H1 (cell line): ENCODE results near the gene USP37. TPM values are rescaled to one million over a fixed set of nuclear protein-coding genes. Genes with fewer than 3 reads are reported as not detected.
A peak's percentile ranks its signal among the peaks of the same experiment; 100 is the strongest.

Experiments used
- polyA plus RNA-seq, 7 experiments: library from polyadenylated mRNA; depleted of rRNA in 3 of 7; stranded (reverse) in 5 of 7; unstranded in 2 of 7; fragments of >200 nt in 5 of 7; fragments of 200-250 nt in 2 of 7; gene quantifications; 1 replicate in 5 of 7; 2 replicates in 1 of 7; 4 replicates in 1 of 7; pipeline versions ENCODE4 v1.2.1 to v1.2.3, GENCODE V29; 2011 to 2013; ENCODE audit warnings: missing spikeins in 2 of 7, mixed read lengths in 2 of 7
- total RNA-seq: library from RNA; stranded (reverse); fragmentation: NEBNext Ultra II Directional; extraction: Animal tissue kit (Norgen Biotek cat#: 25700); gene quantifications from 2 replicates; pipeline ENCODE4 v1.2.1, GENCODE V29; 2021
- TF ChIP-seq, protein P1 (sequence below): fragments of 300-600 bp; sonication (generic); IDR thresholded peaks from 2 replicates; pipeline ENCODE4 v1.7.1; 2012; ENCODE audit warnings: low read length, moderate library complexity, mild to moderate bottlenecking, inconsistent platforms; ENCODE audit not compliant: insufficient replicate concordance

USP37 gene
- total and polyA plus RNA-seq, 2 of the 8 experiments (the other 6 are each of a cell fraction or from before 2014, with no cell fraction given): 3.8 to 29.1 TPM

DNA sequence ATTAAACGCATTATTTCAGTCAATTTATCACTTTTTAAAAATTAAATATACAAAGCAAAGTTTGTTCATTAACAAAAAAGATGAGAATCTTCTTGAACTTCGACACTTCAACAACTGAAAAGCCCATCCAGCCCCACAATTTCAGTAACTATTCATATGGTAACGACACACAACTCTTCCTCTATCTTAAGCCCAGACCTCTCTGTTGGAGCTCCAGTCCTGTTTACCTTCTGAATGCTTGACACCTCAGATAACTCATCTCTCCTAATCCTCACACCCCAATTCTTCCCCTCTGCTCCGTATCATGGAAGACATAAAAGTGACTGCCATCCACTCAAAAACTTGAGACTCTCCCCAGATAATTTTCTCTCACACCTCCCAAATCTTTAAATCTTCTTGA lies 12.6 kb downstream of the USP37 start (continued):
- TF ChIP-seq, protein P1, sequence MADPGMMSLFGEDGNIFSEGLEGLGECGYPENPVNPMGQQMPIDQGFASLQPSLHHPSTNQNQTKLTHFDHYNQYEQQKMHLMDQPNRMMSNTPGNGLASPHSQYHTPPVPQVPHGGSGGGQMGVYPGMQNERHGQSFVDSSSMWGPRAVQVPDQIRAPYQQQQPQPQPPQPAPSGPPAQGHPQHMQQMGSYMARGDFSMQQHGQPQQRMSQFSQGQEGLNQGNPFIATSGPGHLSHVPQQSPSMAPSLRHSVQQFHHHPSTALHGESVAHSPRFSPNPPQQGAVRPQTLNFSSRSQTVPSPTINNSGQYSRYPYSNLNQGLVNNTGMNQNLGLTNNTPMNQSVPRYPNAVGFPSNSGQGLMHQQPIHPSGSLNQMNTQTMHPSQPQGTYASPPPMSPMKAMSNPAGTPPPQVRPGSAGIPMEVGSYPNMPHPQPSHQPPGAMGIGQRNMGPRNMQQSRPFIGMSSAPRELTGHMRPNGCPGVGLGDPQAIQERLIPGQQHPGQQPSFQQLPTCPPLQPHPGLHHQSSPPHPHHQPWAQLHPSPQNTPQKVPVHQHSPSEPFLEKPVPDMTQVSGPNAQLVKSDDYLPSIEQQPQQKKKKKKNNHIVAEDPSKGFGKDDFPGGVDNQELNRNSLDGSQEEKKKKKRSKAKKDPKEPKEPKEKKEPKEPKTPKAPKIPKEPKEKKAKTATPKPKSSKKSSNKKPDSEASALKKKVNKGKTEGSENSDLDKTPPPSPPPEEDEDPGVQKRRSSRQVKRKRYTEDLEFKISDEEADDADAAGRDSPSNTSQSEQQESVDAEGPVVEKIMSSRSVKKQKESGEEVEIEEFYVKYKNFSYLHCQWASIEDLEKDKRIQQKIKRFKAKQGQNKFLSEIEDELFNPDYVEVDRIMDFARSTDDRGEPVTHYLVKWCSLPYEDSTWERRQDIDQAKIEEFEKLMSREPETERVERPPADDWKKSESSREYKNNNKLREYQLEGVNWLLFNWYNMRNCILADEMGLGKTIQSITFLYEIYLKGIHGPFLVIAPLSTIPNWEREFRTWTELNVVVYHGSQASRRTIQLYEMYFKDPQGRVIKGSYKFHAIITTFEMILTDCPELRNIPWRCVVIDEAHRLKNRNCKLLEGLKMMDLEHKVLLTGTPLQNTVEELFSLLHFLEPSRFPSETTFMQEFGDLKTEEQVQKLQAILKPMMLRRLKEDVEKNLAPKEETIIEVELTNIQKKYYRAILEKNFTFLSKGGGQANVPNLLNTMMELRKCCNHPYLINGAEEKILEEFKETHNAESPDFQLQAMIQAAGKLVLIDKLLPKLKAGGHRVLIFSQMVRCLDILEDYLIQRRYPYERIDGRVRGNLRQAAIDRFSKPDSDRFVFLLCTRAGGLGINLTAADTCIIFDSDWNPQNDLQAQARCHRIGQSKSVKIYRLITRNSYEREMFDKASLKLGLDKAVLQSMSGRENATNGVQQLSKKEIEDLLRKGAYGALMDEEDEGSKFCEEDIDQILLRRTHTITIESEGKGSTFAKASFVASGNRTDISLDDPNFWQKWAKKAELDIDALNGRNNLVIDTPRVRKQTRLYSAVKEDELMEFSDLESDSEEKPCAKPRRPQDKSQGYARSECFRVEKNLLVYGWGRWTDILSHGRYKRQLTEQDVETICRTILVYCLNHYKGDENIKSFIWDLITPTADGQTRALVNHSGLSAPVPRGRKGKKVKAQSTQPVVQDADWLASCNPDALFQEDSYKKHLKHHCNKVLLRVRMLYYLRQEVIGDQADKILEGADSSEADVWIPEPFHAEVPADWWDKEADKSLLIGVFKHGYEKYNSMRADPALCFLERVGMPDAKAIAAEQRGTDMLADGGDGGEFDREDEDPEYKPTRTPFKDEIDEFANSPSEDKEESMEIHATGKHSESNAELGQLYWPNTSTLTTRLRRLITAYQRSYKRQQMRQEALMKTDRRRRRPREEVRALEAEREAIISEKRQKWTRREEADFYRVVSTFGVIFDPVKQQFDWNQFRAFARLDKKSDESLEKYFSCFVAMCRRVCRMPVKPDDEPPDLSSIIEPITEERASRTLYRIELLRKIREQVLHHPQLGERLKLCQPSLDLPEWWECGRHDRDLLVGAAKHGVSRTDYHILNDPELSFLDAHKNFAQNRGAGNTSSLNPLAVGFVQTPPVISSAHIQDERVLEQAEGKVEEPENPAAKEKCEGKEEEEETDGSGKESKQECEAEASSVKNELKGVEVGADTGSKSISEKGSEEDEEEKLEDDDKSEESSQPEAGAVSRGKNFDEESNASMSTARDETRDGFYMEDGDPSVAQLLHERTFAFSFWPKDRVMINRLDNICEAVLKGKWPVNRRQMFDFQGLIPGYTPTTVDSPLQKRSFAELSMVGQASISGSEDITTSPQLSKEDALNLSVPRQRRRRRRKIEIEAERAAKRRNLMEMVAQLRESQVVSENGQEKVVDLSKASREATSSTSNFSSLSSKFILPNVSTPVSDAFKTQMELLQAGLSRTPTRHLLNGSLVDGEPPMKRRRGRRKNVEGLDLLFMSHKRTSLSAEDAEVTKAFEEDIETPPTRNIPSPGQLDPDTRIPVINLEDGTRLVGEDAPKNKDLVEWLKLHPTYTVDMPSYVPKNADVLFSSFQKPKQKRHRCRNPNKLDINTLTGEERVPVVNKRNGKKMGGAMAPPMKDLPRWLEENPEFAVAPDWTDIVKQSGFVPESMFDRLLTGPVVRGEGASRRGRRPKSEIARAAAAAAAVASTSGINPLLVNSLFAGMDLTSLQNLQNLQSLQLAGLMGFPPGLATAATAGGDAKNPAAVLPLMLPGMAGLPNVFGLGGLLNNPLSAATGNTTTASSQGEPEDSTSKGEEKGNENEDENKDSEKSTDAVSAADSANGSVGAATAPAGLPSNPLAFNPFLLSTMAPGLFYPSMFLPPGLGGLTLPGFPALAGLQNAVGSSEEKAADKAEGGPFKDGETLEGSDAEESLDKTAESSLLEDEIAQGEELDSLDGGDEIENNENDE: peak; percentile 69
